D721Med (cell line): ENCODE data around the gene CAP2.
"Not testable (repeated sequence)": the region's sequence is repeated elsewhere in the genome, so short reads cannot be mapped to it uniquely, and the experiment has no call there.

Experiments used
- DNase-seq: peaks from one replicate; pipeline ENCODE4 v3.0.0; 2011; ENCODE audit warnings: low spot score; ENCODE audit not compliant: insufficient read length
- FAIRE-seq: peaks from 2 replicates; lab custom pipeline; 2011; peaks lifted over from hg19 to GRCh38; lab: Jason Lieb, UNC
- CTCF ChIP-seq: IDR thresholded peaks from 2 replicates; pipeline ENCODE4 v1.5.1; 2012; ENCODE audit warnings: mild to moderate bottlenecking, control low read depth; ENCODE audit not compliant: insufficient read depth; ENCODE audit errors: missing control alignments

CAP2 gene

GRCh38 chr6:17439243-17439993 is 46.0 kb downstream of the CAP2 start:
- FAIRE-seq = no peak
- DNase-seq = no peak
- TF ChIP-seq CTCF = no peak

- DNase-seq, FAIRE-seq: not testable (repeated sequence)
Measured at GRCh38 chr6:17440811-17441210, 47.4 kb downstream of the CAP2 start.

DNA sequence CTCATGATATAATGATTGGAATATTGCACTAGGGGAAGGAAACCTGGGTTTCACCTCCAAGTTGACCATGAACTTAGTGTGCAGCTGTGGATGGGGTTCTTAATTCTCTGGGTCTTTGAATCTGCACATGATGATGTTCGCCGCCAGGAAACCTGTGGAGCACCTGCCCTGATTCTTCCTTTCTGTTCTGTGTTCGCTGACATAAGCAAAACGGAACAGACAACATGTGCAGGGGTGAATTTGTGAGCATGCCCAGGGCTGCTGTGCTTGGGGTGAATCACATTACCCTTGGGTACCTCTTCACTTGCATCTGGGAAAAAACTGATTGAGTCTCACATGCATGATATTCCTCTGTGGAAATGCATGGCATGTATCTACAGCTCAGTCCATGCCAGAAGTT is 48.8 kb downstream of the CAP2 start:
- DNase-seq (no peak), FAIRE-seq (no peak)
- TF ChIP-seq CTCF = no peak

DNA sequence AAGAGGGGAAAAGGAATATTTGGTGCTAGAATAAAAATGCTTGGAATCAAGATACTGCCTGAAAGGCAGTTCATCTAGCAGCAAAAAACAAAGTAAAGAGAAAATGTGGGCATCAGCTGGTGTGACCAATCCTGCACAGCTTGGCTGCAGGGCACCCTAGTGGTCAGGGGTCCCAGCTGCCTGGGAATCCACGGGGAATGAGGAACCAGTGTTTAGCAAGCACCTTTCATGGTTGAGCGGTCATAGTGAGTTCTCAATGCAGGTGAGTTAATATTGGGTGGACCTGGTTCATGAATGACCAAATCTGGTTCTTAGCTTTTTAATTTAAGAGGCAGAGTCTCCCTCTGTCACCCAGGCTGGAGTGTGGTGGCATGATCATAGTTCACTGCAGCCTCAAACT is 53.3 kb downstream of the CAP2 start:
- no peak for FAIRE-seq
- no peak for DNase-seq
- no peak for TF ChIP-seq CTCF

DNA sequence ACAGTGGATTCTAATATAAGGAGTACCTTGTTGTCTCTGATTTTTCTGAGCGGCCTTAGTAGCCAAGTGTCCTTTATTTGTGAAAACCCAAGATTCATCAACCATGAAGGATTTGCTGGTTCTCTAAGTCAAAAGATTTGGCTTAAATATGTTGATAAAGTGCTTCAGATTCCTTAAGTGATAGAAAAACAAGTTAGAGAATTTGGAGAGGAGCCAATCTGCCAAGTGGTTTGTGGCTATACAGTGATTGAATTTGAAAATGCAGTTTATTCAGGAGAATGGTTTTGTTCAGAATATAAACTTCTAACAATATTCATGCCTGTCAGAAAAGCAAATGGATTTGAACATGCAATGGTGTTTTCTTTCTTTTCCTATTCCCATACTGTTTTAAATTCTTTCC is 54.8 kb downstream of the CAP2 start:
- no peak for TF ChIP-seq CTCF
- no peak for DNase-seq
- FAIRE-seq = no peak

DNA sequence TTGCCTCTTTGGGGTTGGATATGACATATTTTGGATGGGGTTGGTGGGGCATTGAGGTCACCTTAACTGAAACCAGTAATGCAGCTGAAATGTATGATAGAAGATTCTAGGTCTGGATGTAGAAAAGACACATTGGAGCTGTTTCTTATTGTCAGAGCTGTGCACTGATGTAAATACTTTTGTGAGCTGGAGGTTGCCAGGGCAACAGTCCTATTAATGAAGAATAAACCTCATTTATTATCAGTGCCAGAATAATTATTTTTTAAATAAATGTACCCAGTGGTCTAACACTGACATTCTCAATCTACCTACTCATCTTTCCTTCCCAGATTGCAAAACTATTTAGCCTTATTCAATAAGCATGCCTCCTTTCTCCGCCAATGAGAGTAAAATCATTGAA is 57.0 kb downstream of the CAP2 start:
- TF ChIP-seq CTCF = no peak
- FAIRE-seq = no peak
- DNase-seq = no peak

DNA sequence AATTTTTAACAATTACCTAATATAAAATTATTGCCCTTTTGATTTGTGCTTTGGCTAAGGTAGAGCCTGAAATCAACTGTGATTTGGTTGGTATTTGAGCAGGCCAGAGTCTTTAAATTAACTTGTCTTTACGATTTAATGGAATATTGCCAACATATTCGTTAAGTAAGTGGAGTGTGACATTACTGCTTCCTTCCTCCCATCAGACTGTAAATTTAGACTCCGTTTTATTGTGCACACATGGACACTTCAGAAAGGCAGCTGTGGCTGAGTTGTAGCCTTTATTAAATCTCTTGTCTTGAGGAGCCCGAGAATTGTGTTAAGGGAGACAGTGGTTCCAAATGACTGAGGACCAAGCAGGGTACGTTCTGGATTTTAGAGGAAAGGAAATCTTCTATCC is 57.4 kb downstream of the CAP2 start:
- FAIRE-seq (no peak), DNase-seq (no peak)
- no peak for TF ChIP-seq CTCF
